Measurements from ENCODE around the gene KAT5. TPM values are rescaled to one million over a fixed set of nuclear protein-coding genes. Genes with fewer than 3 reads are reported as not detected.
A peak's percentile ranks its signal among the peaks of the same experiment; 100 is the strongest.

The KAT5 gene
- total and polyA plus RNA-seq, 2 of the 13 experiments (the other 11 are each of a cell fraction or from before 2014, with no cell fraction given), result 35.2 to 48.3 TPM

DNA sequence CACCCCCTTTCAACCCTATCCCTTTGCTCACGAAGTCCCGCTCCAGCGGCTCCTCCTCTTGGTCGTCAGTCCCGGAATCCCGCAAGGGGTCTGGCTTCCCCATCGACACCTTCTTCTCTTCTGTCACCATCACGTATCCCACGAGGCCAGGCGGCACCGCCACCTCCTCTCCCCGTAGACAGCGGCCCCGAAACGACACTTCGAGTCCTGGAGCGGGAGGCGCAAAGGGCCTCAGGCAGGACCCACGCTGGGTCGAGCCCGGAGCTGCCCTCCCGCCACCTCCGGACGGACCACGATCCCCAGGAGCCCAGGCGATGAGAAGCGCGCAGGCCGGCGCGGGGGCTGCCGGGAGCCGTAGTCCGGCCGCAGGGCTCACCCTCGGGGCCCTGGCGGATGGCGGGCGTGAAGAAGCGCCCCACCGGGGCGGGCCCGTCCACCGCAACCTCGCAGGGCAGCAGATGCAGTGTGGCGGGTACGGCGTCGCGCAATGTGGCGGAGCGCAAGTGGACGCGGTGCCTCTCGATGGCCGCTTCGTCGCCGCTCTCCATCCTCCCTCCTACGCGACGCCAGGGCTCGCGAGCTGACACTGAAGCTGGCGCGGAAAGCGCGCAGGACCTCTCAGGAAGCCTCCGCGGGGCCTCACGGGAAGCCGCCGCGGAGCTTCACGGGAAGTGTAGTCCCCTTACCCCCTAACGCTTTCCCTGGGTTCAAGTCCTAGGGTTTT, 8.3 kb downstream of the KAT5 start, which contains the start of gene RNASEH2C (continued):
- TF ChIP-seq, protein P1, sequence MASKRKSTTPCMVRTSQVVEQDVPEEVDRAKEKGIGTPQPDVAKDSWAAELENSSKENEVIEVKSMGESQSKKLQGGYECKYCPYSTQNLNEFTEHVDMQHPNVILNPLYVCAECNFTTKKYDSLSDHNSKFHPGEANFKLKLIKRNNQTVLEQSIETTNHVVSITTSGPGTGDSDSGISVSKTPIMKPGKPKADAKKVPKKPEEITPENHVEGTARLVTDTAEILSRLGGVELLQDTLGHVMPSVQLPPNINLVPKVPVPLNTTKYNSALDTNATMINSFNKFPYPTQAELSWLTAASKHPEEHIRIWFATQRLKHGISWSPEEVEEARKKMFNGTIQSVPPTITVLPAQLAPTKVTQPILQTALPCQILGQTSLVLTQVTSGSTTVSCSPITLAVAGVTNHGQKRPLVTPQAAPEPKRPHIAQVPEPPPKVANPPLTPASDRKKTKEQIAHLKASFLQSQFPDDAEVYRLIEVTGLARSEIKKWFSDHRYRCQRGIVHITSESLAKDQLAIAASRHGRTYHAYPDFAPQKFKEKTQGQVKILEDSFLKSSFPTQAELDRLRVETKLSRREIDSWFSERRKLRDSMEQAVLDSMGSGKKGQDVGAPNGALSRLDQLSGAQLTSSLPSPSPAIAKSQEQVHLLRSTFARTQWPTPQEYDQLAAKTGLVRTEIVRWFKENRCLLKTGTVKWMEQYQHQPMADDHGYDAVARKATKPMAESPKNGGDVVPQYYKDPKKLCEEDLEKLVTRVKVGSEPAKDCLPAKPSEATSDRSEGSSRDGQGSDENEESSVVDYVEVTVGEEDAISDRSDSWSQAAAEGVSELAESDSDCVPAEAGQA (IDR thresholded peaks at IDR 0.05; ENCODE audit: low read depth), result no peak
- TF ChIP-seq, protein P1 (CRISPR knock-in tag; IDR thresholded peaks at IDR 0.05; ENCODE audit: borderline replicate concordance), result no peak
- no peak for TF ChIP-seq ZC3H4 (CRISPR knock-in tag; IDR thresholded peaks at IDR 0.05; ENCODE audit: borderline replicate concordance)
- TF ChIP-seq ZNF121 (CRISPR knock-in tag; IDR thresholded peaks at IDR 0.05), result peak; percentile 29; the same call in 1 of the 2 replicates
- no peak for TF ChIP-seq ZNF549 (CRISPR knock-in tag; IDR thresholded peaks at IDR 0.05)
- TF ChIP-seq U2AF1 (optimal IDR thresholded peaks at IDR 0.05; ENCODE audit: low read depth, low read length), result no peak
- TF ChIP-seq TEAD3 (CRISPR knock-in tag; optimal IDR thresholded peaks at IDR 0.05; ENCODE audit: borderline replicate concordance), result peak; percentile 46
- peak; percentile 94 for TF ChIP-seq GABPB1 (CRISPR knock-in tag; IDR thresholded peaks at IDR 0.05)
- TF ChIP-seq ZNF383 (CRISPR knock-in tag; IDR thresholded peaks at IDR 0.05; ENCODE audit: borderline replicate concordance), result no peak
- TF ChIP-seq, protein P2, sequence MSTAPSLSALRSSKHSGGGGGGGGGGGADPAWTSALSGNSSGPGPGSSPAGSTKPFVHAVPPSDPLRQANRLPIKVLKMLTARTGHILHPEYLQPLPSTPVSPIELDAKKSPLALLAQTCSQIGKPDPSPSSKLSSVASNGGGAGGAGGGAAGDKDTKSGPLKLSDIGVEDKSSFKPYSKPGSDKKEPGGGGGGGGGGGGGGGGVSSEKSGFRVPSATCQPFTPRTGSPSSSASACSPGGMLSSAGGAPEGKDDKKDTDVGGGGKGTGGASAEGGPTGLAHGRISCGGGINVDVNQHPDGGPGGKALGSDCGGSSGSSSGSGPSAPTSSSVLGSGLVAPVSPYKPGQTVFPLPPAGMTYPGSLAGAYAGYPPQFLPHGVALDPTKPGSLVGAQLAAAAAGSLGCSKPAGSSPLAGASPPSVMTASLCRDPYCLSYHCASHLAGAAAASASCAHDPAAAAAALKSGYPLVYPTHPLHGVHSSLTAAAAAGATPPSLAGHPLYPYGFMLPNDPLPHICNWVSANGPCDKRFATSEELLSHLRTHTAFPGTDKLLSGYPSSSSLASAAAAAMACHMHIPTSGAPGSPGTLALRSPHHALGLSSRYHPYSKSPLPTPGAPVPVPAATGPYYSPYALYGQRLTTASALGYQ (CRISPR knock-in tag; IDR thresholded peaks at IDR 0.05), result peak; percentile 12; the same call in 1 of the 2 replicates
- no peak for TF ChIP-seq ZNF44 (CRISPR knock-in tag; IDR thresholded peaks at IDR 0.05)
- TF ChIP-seq, protein P3, sequence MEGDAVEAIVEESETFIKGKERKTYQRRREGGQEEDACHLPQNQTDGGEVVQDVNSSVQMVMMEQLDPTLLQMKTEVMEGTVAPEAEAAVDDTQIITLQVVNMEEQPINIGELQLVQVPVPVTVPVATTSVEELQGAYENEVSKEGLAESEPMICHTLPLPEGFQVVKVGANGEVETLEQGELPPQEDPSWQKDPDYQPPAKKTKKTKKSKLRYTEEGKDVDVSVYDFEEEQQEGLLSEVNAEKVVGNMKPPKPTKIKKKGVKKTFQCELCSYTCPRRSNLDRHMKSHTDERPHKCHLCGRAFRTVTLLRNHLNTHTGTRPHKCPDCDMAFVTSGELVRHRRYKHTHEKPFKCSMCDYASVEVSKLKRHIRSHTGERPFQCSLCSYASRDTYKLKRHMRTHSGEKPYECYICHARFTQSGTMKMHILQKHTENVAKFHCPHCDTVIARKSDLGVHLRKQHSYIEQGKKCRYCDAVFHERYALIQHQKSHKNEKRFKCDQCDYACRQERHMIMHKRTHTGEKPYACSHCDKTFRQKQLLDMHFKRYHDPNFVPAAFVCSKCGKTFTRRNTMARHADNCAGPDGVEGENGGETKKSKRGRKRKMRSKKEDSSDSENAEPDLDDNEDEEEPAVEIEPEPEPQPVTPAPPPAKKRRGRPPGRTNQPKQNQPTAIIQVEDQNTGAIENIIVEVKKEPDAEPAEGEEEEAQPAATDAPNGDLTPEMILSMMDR (CRISPR knock-in tag; IDR thresholded peaks at IDR 0.05), result peak; percentile 20; the same call in 1 of the 2 replicates
- TF ChIP-seq, protein P4, sequence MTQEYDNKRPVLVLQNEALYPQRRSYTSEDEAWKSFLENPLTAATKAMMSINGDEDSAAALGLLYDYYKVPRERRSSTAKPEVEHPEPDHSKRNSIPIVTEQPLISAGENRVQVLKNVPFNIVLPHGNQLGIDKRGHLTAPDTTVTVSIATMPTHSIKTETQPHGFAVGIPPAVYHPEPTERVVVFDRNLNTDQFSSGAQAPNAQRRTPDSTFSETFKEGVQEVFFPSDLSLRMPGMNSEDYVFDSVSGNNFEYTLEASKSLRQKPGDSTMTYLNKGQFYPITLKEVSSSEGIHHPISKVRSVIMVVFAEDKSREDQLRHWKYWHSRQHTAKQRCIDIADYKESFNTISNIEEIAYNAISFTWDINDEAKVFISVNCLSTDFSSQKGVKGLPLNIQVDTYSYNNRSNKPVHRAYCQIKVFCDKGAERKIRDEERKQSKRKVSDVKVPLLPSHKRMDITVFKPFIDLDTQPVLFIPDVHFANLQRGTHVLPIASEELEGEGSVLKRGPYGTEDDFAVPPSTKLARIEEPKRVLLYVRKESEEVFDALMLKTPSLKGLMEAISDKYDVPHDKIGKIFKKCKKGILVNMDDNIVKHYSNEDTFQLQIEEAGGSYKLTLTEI (CRISPR knock-in tag; conservative IDR thresholded peaks at IDR 0.05), result no peak
- 0 out of 2 replicates have a peak, but pooled peaks have one; percentile 50 for TF ChIP-seq TSC22D2 (CRISPR knock-in tag; IDR thresholded peaks at IDR 0.05; ENCODE audit: borderline replicate concordance)
- TF ChIP-seq, protein P5, sequence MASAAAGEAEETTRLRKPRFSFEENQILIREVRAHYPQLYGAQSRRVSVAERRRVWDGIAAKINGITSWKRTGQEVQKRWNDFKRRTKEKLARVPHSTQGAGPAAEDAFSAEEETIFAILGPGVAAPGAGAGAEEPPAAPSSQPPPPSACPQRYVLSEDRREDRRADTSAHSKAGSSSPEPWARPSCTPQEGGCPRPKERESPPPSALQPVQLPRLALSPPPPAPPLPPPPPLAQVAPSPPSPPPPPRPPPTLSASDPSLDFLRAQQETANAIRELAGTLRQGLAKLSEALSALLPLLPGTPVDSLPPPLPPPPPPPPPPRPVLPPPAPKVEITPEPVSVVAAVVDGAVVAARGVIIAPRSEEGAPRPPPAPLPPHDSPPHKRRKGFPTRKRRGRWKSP (CRISPR knock-in tag; IDR thresholded peaks at IDR 0.05), result peak; percentile 39; the same call in 1 of the 2 replicates
- no peak for TF ChIP-seq KLF15 (CRISPR knock-in tag; IDR thresholded peaks at IDR 0.05; ENCODE audit: borderline replicate concordance)
